ENCODE measurements around the gene SNX30.

Gene SNX30

DNA sequence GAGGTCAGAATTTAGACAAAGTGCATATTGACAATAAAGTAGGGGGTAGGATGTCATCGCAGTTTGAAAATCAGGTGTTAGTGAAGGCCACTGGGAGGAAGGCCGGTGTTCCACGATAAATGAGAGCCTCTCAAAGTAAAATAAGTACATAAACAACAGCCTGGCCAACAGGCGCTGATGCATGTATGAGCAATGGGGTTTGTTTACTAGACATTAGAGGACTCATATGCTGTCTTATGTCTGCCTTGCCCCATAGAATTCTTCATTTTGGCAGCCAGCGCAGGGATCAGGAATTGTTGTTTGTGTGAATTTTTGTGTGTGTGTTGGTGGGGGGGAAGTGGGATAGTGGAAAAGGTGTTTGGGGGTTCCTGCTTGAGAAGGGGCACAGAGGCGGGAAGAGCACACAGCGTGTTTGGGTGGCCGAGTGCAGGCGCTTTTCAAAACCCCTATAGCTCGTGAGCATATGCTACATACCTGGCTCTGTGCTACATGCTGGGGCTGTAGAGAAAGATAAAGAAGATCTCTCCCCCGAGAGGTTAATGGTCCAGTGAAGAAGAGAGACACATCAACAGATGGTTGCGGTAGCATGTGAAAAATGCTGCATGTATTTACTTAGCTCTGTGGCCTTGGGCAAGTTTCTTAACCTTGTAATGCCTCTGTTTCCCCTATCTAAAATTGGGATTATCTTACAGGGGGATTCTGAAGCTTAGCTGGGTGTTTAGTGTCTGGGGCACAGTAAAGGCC lies 11.5 kb downstream of the SNX30 start:
- Histone ChIP-seq H3K4me3 (ENCODE audit: low read depth, low read length) (no peak overlapping the region), H4K12ac (ENCODE audit: low read depth, low read length) (no peak overlapping the region), H3K79me1 (ENCODE audit: low read length) (peaks cover 2% of the 10 kb centered on the region), H2AK5ac (ENCODE audit: low read length) (no peak overlapping the region), H3K79me2 (ENCODE audit: control insufficient read depth, insufficient read depth, low read length, poor library complexity) (no peaks in the 10 kb centered on the region), H3K4me2 (ENCODE audit: low read length) (no peak overlapping the region), H4K8ac (ENCODE audit: low read depth, low read length) (no peak overlapping the region), H3K4me1 (ENCODE audit: control insufficient read depth in 1 of 2, insufficient read depth in 2 of 2, low read length in 2 of 2) (peaks cover 13 to 23% of the 10 kb centered on the region in 2 experiments), H2AFZ (ENCODE audit: insufficient read depth, low read length, poor library complexity) (no peak overlapping the region), H2BK12ac (ENCODE audit: low read length) (no peak overlapping the region), H3K9me3 (ENCODE audit: insufficient read depth, low read depth, low read length) (no peaks in the 10 kb centered on the region), H3K27ac (ENCODE audit: low read depth, low read length) (no peak overlapping the region), H3K4ac (ENCODE audit: low read depth, low read length) (no peak overlapping the region), H4K91ac (ENCODE audit: low read depth, low read length) (no peak overlapping the region), H3K36me3 (ENCODE audit: control insufficient read depth in 1 of 2, insufficient read depth in 2 of 2, low read length in 2 of 2) (no peaks in the 10 kb centered on the region), H3K23ac (ENCODE audit: low read length) (no peak overlapping the region), H2BK5ac (ENCODE audit: low read depth, low read length, poor library complexity) (no peak overlapping the region), H3K14ac (ENCODE audit: low read length) (no peak overlapping the region), H3K18ac (ENCODE audit: low read length) (no peak overlapping the region), H3K9ac (ENCODE audit: low read length) (no peak overlapping the region), H2BK120ac (ENCODE audit: insufficient read depth, low read length, poor library complexity) (no peak overlapping the region), H3K27me3 (ENCODE audit: insufficient read depth, low read length) (no peaks in the 10 kb centered on the region)
- peak in 1 of 2 donors; percentile 45 for DNase-seq
- WGBS (ENCODE audit: extremely low coverage, insufficient coverage, insufficient read length): no CpG with 5 or more reads among the region's 12 CpGs

DNA sequence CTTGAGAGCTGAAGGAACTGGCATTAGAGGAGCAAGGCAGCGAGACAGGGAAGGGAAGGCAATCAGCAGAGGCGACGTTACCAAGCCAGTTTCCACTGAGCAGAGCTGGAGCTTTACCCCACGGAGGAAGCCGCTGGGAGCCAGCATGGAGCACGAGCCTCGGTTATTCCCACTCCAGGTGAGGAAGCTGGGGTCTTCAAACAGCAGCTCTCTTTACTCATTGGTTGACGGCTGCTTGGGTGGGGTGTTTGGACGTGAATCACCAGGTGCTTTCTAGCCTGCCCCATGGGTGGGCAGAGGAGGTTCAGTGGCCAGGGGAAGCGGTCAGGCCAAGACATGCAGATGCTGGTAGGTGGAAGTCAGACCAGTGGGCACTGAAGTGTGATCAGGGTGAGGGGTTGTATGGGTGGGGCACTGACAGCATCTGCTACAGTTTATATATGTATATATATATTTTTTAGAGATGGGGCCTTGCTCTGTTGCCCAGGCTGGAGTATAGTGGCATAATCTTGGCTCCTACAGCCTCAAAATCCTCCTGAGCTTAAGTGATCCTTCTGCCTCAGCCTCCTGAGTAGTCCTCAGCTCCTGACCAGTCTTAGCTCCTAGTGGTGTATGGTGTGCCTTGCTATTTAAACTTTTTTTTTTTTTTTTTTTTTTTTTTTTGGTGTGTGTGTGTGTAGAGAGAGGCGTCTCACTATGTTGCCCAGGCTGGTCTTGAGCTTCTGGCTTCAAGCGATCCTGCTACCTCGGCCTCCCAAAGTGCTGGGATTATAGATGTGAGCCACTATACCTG lies 12.4 kb downstream of the SNX30 start:
- H3K79me2 ChIP-seq (ENCODE audit: control insufficient read depth, insufficient read depth, low read length, poor library complexity): no peaks in the 10 kb centered on the region
- H3K4me3 ChIP-seq (ENCODE audit: low read depth, low read length): no peak overlapping the region
- no peak overlapping the region for H4K8ac ChIP-seq (ENCODE audit: low read depth, low read length)
- no peak overlapping the region for H4K12ac ChIP-seq (ENCODE audit: low read depth, low read length)
- H3K14ac ChIP-seq (ENCODE audit: low read length): no peak overlapping the region
- H3K4ac ChIP-seq (ENCODE audit: low read depth, low read length): no peak overlapping the region
- H3K36me3 ChIP-seq (ENCODE audit: control insufficient read depth in 1 of 2, insufficient read depth in 2 of 2, low read length in 2 of 2): no peaks in the 10 kb centered on the region
- no CpG with 5 or more reads among the region's 13 CpGs for WGBS (ENCODE audit: extremely low coverage, insufficient coverage, insufficient read length)
- no peak overlapping the region for H2BK5ac ChIP-seq (ENCODE audit: low read depth, low read length, poor library complexity)
- no peak overlapping the region for H4K91ac ChIP-seq (ENCODE audit: low read depth, low read length)
- H3K4me2 ChIP-seq (ENCODE audit: low read length): no peak overlapping the region
- no peak overlapping the region for H2BK12ac ChIP-seq (ENCODE audit: low read length)
- no peak overlapping the region for H2AK5ac ChIP-seq (ENCODE audit: low read length)
- H3K4me1 ChIP-seq (ENCODE audit: control insufficient read depth in 1 of 2, insufficient read depth in 2 of 2, low read length in 2 of 2): peaks cover 8 to 20% of the 10 kb centered on the region in 2 experiments
- H3K23ac ChIP-seq (ENCODE audit: low read length): no peak overlapping the region
- H3K79me1 ChIP-seq (ENCODE audit: low read length): no peaks in the 10 kb centered on the region
- no peak overlapping the region for H3K18ac ChIP-seq (ENCODE audit: low read length)
- H2BK120ac ChIP-seq (ENCODE audit: insufficient read depth, low read length, poor library complexity): no peak overlapping the region
- no peak overlapping the region for H3K27ac ChIP-seq (ENCODE audit: low read depth, low read length)
- no peak overlapping the region for H3K9ac ChIP-seq (ENCODE audit: low read length)
- no peak overlapping the region for H2AFZ ChIP-seq (ENCODE audit: insufficient read depth, low read length, poor library complexity)
- DNase-seq: no peak
- no peaks in the 10 kb centered on the region for H3K9me3 ChIP-seq (ENCODE audit: insufficient read depth, low read depth, low read length)
- no peaks in the 10 kb centered on the region for H3K27me3 ChIP-seq (ENCODE audit: insufficient read depth, low read length)

DNA sequence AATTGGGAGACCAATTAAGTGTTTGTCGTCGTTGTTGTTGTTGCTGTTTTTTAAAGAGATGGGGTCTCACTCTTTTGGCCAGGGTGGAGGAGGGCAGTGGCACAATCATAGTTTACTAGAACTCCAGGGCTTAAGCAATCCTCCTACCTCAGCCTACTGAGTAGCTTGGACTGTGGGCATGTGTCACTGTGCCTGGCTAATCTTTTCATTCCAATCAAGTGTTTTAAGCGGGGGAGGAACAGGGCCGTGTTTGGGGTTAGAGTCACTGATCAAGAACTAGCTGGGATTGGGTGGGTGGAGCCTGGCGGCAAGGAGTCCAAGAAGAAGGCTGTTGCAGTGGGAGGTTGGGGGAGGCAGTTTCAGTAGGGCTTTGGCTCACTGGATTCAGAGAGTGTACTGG lies 13.8 kb downstream of the SNX30 start:
- no peak overlapping the region for H3K18ac ChIP-seq (ENCODE audit: low read length)
- peaks cover 5 to 11% of the 10 kb centered on the region in 2 experiments for H3K4me1 ChIP-seq (ENCODE audit: control insufficient read depth in 1 of 2, insufficient read depth in 2 of 2, low read length in 2 of 2)
- H3K4ac ChIP-seq (ENCODE audit: low read depth, low read length): no peak overlapping the region
- no peak overlapping the region for H3K23ac ChIP-seq (ENCODE audit: low read length)
- H2BK12ac ChIP-seq (ENCODE audit: low read length): no peak overlapping the region
- H3K9ac ChIP-seq (ENCODE audit: low read length): no peak overlapping the region
- H2BK5ac ChIP-seq (ENCODE audit: low read depth, low read length, poor library complexity): no peak overlapping the region
- H4K12ac ChIP-seq (ENCODE audit: low read depth, low read length): no peak overlapping the region
- no peak overlapping the region for H3K14ac ChIP-seq (ENCODE audit: low read length)
- no peaks in the 10 kb centered on the region for H3K36me3 ChIP-seq (ENCODE audit: control insufficient read depth in 1 of 2, insufficient read depth in 2 of 2, low read length in 2 of 2)
- H3K79me2 ChIP-seq (ENCODE audit: control insufficient read depth, insufficient read depth, low read length, poor library complexity): no peaks in the 10 kb centered on the region
- H2BK120ac ChIP-seq (ENCODE audit: insufficient read depth, low read length, poor library complexity): no peak overlapping the region
- no peak overlapping the region for H2AK5ac ChIP-seq (ENCODE audit: low read length)
- no peak overlapping the region for H2AFZ ChIP-seq (ENCODE audit: insufficient read depth, low read length, poor library complexity)
- no CpG with 5 or more reads among the region's 5 CpGs for WGBS (ENCODE audit: extremely low coverage, insufficient coverage, insufficient read length)
- H3K4me3 ChIP-seq (ENCODE audit: low read depth, low read length): no peak overlapping the region
- H3K4me2 ChIP-seq (ENCODE audit: low read length): no peak overlapping the region
- no peaks in the 10 kb centered on the region for H3K79me1 ChIP-seq (ENCODE audit: low read length)
- H3K27ac ChIP-seq (ENCODE audit: low read depth, low read length): no peak overlapping the region
- no peaks in the 10 kb centered on the region for H3K27me3 ChIP-seq (ENCODE audit: insufficient read depth, low read length)
- no peak overlapping the region for H4K91ac ChIP-seq (ENCODE audit: low read depth, low read length)
- no peak overlapping the region for H4K8ac ChIP-seq (ENCODE audit: low read depth, low read length)
- H3K9me3 ChIP-seq (ENCODE audit: insufficient read depth, low read depth, low read length): no peaks in the 10 kb centered on the region
- DNase-seq: peak; percentile 83

DNA sequence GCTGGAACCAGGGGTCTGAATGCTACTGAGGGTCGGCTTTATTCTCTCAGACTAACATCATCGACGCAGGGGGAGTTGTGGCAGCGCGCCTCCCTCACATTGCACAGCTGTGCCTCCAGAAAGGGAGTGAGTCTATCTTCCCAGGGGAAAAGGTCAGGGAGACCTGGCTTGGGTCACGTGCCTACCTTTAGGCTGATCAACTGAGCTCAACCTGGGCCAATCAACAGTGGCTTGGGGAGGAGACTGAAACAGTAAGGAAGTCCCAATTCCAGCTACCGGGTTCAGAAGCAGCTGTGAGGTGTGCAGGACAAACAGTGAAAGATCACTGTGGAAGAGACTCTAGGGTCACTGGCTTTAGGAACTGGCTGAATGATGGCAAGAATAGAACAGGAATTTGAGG lies 14.3 kb downstream of the SNX30 start:
- Histone ChIP-seq H3K9me3 (ENCODE audit: insufficient read depth, low read depth, low read length) (no peaks in the 10 kb centered on the region), H3K4me2 (ENCODE audit: low read length) (no peak overlapping the region), H3K27ac (ENCODE audit: low read depth, low read length) (no peak overlapping the region), H4K12ac (ENCODE audit: low read depth, low read length) (no peak overlapping the region), H3K14ac (ENCODE audit: low read length) (no peak overlapping the region), H2AK5ac (ENCODE audit: low read length) (no peak overlapping the region), H4K91ac (ENCODE audit: low read depth, low read length) (no peak overlapping the region), H3K4me3 (ENCODE audit: low read depth, low read length) (no peak overlapping the region), H3K4me1 (ENCODE audit: control insufficient read depth in 1 of 2, insufficient read depth in 2 of 2, low read length in 2 of 2) (peaks cover 5 to 11% of the 10 kb centered on the region in 2 experiments), H3K18ac (ENCODE audit: low read length) (peak overlapping the region; percentile 34), H3K23ac (ENCODE audit: low read length) (no peak overlapping the region), H3K27me3 (ENCODE audit: insufficient read depth, low read length) (no peaks in the 10 kb centered on the region), H2AFZ (ENCODE audit: insufficient read depth, low read length, poor library complexity) (peak overlapping the region; percentile 13), H4K8ac (ENCODE audit: low read depth, low read length) (no peak overlapping the region), H2BK120ac (ENCODE audit: insufficient read depth, low read length, poor library complexity) (no peak overlapping the region), H3K79me1 (ENCODE audit: low read length) (no peaks in the 10 kb centered on the region), H3K9ac (ENCODE audit: low read length) (no peak overlapping the region), H2BK5ac (ENCODE audit: low read depth, low read length, poor library complexity) (no peak overlapping the region), H3K36me3 (ENCODE audit: control insufficient read depth in 1 of 2, insufficient read depth in 2 of 2, low read length in 2 of 2) (no peaks in the 10 kb centered on the region), H3K4ac (ENCODE audit: low read depth, low read length) (no peak overlapping the region), H2BK12ac (ENCODE audit: low read length) (no peak overlapping the region), H3K79me2 (ENCODE audit: control insufficient read depth, insufficient read depth, low read length, poor library complexity) (no peaks in the 10 kb centered on the region)
- WGBS (ENCODE audit: extremely low coverage, insufficient coverage, insufficient read length): no CpG with 5 or more reads among the region's 7 CpGs
- peak; percentile 62 to 75 for DNase-seq
